Erythroblast (primary cell): Measurements from ENCODE around the gene TSPAN6.
A peak's percentile ranks its signal among the peaks of the same experiment; 100 is the strongest.

Experiments used
- DNase-seq, 2 experiments: peaks; one replicate each; lab custom pipeline; 2025; lab: John Stamatoyannopoulos, UW
- GATA1 ChIP-seq: IDR thresholded peaks from 2 replicates; pipeline ENCODE4 v1.6.1; 2011; ENCODE audit warnings: low read depth, mild to moderate bottlenecking, control low read depth, low read length, moderate library complexity
- POLR2A ChIP-seq: IDR thresholded peaks from 2 replicates; pipeline ENCODE4 v1.6.1; 2011; ENCODE audit warnings: mild to moderate bottlenecking, low read length

TSPAN6 gene

GRCh38 chrX:100659431-100660137 is 23.0 kb upstream of the TSPAN6 start:
- TF ChIP-seq POLR2A = no peak
- no peak for TF ChIP-seq GATA1
- DNase-seq = no peak

GRCh38 chrX:100658941-100659381 is 22.4 kb upstream of the TSPAN6 start:
- TF ChIP-seq POLR2A = no peak
- TF ChIP-seq GATA1 = no peak
- no peak for DNase-seq

- TF ChIP-seq GATA1 (no peak), POLR2A (no peak)
- peak; percentile 21 to 24 for DNase-seq
These were observed 17.7 kb upstream of the TSPAN6 start for GRCh38 chrX:100654261-100654660.

- TF ChIP-seq POLR2A (no peak), GATA1 (no peak)
- DNase-seq = no peak
These were observed 15.7 kb upstream of the TSPAN6 start for GRCh38 chrX:100652266-100652665.

- no peak for TF ChIP-seq POLR2A
- TF ChIP-seq GATA1 = no peak
- DNase-seq = no peak
These were observed 14.2 kb upstream of the TSPAN6 start for GRCh38 chrX:100650841-100651240.

- TF ChIP-seq GATA1 = no peak
- no peak for TF ChIP-seq POLR2A
- DNase-seq = no peak
These were observed 13.1 kb upstream of the TSPAN6 start for GRCh38 chrX:100649550-100650356.

- DNase-seq = no peak
- TF ChIP-seq POLR2A (no peak), GATA1 (no peak)
These were observed 12.1 kb upstream of the TSPAN6 start for GRCh38 chrX:100648458-100649417.

GRCh38 chrX:100647739-100648138 is 11.1 kb upstream of the TSPAN6 start:
- DNase-seq = no peak

GRCh38 chrX:100647095-100647494 is 10.5 kb upstream of the TSPAN6 start:
- TF ChIP-seq GATA1 (no peak), POLR2A (no peak)
- no peak for DNase-seq

More at GRCh38 chrX:100647739-100648138, 11.1 kb upstream of the TSPAN6 start:
- TF ChIP-seq GATA1 = no peak
- no peak for TF ChIP-seq POLR2A

- no peak for DNase-seq
- TF ChIP-seq GATA1 = no peak
- TF ChIP-seq POLR2A = no peak
These were observed 8.5 kb upstream of the TSPAN6 start for GRCh38 chrX:100645106-100645505.

- peak in 1 of 2 experiments; percentile 25 for DNase-seq
- no peak for TF ChIP-seq GATA1
- no peak for TF ChIP-seq POLR2A
These were observed 7.6 kb upstream of the TSPAN6 start, which contains the start of gene SRPX2 for GRCh38 chrX:100643956-100644860. SRPX2 (plus strand) TSS chrX:100644199; CDS start chrX:100646323, 2,124 bp downstream.

GRCh38 chrX:100643212-100643611 is 6.6 kb upstream of the TSPAN6 start:
- TF ChIP-seq GATA1 (no peak), POLR2A (no peak)
- no peak for DNase-seq

- no peak for TF ChIP-seq POLR2A
- no peak for TF ChIP-seq GATA1
These were observed 5.7 kb upstream of the TSPAN6 start for GRCh38 chrX:100642290-100642689.

More at GRCh38 chrX:100642290-100642689, 5.7 kb upstream of the TSPAN6 start:
- no peak for DNase-seq
